PC-3 (cell line): ENCODE data around the gene TANC1.

Source experiments
- CTCF ChIP-seq: fragments of 300-600 bp; sonication (generic); conservative IDR thresholded peaks from 2 replicates; pipeline ENCODE4 v1.5.1; 2017; ENCODE audit warnings: antibody characterized with exemption, low read depth, mild to moderate bottlenecking, low read length
- EZH2 ChIP-seq: fragments of 300-600 bp; sonication (generic); IDR thresholded peaks from one replicate; pipeline ENCODE4 v1.6.1; 2017; ENCODE audit warnings: antibody characterized with exemption, mild to moderate bottlenecking, low read length; ENCODE audit not compliant: unreplicated experiment

GRCh38 chr2:159064446-159065301, 96.2 kb downstream of the TANC1 start:
- TF ChIP-seq CTCF (no peak), EZH2 (no peak)
